Measurements from ENCODE around the gene AGBL5. TPM values are rescaled to one million over a fixed set of nuclear protein-coding genes. Genes with fewer than 3 reads are reported as not detected.

Gene AGBL5
- total and polyA plus RNA-seq, 2 of the 13 experiments (the other 11 are each of a cell fraction or from before 2014, with no cell fraction given), result 55.9 to 73.3 TPM

DNA sequence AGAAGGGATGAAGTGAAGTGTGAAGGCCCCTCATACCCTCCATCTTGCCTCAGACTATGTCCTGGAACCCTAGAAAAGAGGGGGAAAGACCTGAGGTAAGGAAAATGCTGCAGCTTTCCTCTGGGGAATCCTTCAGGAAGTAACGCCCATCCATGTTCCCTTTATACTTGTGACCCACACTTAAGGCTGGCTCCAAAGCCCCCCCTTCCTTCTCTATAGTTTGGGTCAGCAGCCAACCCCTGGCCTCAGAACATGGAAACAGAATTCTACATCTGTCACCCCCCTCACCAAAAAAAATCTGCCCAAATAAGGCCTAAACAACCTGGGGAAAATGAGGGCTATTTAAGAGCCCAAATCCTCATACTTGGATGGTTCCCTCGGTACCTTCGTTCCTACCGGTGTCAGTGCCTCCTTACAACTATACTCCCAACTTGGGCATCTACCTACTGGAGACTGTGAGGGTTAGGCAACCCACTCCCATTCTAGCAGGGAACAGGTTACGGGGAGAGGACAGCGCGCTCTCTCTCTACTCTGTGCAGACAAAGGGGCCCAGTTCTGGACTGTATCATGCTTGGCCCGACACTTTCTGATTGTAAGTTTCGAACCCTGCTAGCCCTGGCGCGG is 19.3 kb downstream of the AGBL5 start (continued):
- no peak for TF ChIP-seq NR1H2 (CRISPR knock-in tag; IDR thresholded peaks at IDR 0.05; ENCODE audit: borderline replicate concordance, low read depth)
- no peak for TF ChIP-seq LCORL (IDR thresholded peaks at IDR 0.05)
- no peak for TF ChIP-seq LCORL (CRISPR knock-in tag; IDR thresholded peaks at IDR 0.05)
- TF ChIP-seq ZNF816 (CRISPR knock-in tag; IDR thresholded peaks at IDR 0.05; ENCODE audit: borderline replicate concordance), result peak; percentile 2; the same call in 1 of the 2 replicates
- TF ChIP-seq ZEB1 (IDR thresholded peaks at IDR 0.05; ENCODE audit: insufficient replicate concordance, low read depth), result peak; percentile 20
- no peak for TF ChIP-seq AGO1 (IDR thresholded peaks at IDR 0.05; ENCODE audit: low read depth, low read length, poor library complexity, severe bottlenecking)
- 0 out of 2 replicates have a peak, but pooled peaks have one; percentile 82 for TF ChIP-seq ZNF224 (CRISPR knock-in tag; IDR thresholded peaks at IDR 0.05)
- TF ChIP-seq ZFP82 (CRISPR knock-in tag; IDR thresholded peaks at IDR 0.05; ENCODE audit: borderline replicate concordance), result 0 out of 2 replicates have a peak, but pooled peaks have one; percentile 37
- TF ChIP-seq, protein P1, sequence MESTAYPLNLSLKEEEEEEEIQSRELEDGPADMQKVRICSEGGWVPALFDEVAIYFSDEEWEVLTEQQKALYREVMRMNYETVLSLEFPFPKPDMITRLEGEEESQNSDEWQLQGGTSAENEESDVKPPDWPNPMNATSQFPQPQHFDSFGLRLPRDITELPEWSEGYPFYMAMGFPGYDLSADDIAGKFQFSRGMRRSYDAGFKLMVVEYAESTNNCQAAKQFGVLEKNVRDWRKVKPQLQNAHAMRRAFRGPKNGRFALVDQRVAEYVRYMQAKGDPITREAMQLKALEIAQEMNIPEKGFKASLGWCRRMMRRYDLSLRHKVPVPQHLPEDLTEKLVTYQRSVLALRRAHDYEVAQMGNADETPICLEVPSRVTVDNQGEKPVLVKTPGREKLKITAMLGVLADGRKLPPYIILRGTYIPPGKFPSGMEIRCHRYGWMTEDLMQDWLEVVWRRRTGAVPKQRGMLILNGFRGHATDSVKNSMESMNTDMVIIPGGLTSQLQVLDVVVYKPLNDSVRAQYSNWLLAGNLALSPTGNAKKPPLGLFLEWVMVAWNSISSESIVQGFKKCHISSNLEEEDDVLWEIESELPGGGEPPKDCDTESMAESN (CRISPR knock-in tag; conservative IDR thresholded peaks at IDR 0.05), result peak; percentile 7; the same call in 1 of the 2 replicates
- TF ChIP-seq TARDBP (CRISPR knock-in tag; IDR thresholded peaks at IDR 0.05), result no peak
- no peak; the same call in 1 of the 2 replicates for TF ChIP-seq MIER2 (CRISPR knock-in tag; IDR thresholded peaks at IDR 0.05)

All from HepG2 (cell line).